Measurements from ENCODE around the gene ZNF670.

The ZNF670 gene

GRCh38 chr1:247107694-247108093 is 29.1 kb upstream of the ZNF670 start:
- Histone ChIP-seq H3K36me3 (peaks cover 11% of the 10 kb centered on the region), H3K9me3 (ENCODE audit: severe bottlenecking) (peaks cover 4% of the 10 kb centered on the region), H3K4me3 (ENCODE audit: low read depth, low read length) (no peak overlapping the region), H3K27ac (no peak overlapping the region), H3K27me3 (ENCODE audit: insufficient read depth, low read depth, severe bottlenecking) (no peaks in the 10 kb centered on the region)
- no peak for DNase-seq
- TF ChIP-seq CTCF (IDR thresholded peaks at IDR 0.05; ENCODE audit: low read depth, low read length), result no peak

- Histone ChIP-seq H3K4me3 (ENCODE audit: low read depth, low read length) (no peak overlapping the region), H3K27ac (no peak overlapping the region), H3K9me3 (ENCODE audit: severe bottlenecking) (peaks cover 17% of the 10 kb centered on the region), H3K27me3 (ENCODE audit: insufficient read depth, low read depth, severe bottlenecking) (no peaks in the 10 kb centered on the region), H3K36me3 (peaks cover 28% of the 10 kb centered on the region)
- DNase-seq, result no peak
- TF ChIP-seq CTCF (IDR thresholded peaks at IDR 0.05; ENCODE audit: low read depth, low read length), result no peak
Measured at GRCh38 chr1:247105966-247106365, 27.4 kb upstream of the ZNF670 start.

GRCh38 chr1:247104965-247105364 is 26.4 kb upstream of the ZNF670 start:
- DNase-seq, result no peak
- TF ChIP-seq CTCF (IDR thresholded peaks at IDR 0.05; ENCODE audit: low read depth, low read length), result no peak
- H3K9me3 ChIP-seq (ENCODE audit: severe bottlenecking), result peaks cover 25% of the 10 kb centered on the region
- peak overlapping the region; percentile 62 for H3K27ac ChIP-seq
- peaks cover 38% of the 10 kb centered on the region for H3K36me3 ChIP-seq
- peak overlapping the region; percentile 97 for H3K4me3 ChIP-seq (ENCODE audit: low read depth, low read length)
- H3K27me3 ChIP-seq (ENCODE audit: insufficient read depth, low read depth, severe bottlenecking), result no peaks in the 10 kb centered on the region

GRCh38 chr1:247103859-247104591 is 25.4 kb upstream of the ZNF670 start, which contains the start of gene ZNF669:
TSS of gene ZNF669 (minus strand) at chr1:247104356. CDS start at chr1:247104199, 157 bp downstream.
- Histone ChIP-seq H3K27ac (peak within 1 kb of the TSS; percentile 93), H3K36me3 (peaks cover 48% of the 10 kb centered on the region), H3K9me3 (ENCODE audit: severe bottlenecking) (peaks cover 25% of the 10 kb centered on the region), H3K27me3 (ENCODE audit: insufficient read depth, low read depth, severe bottlenecking) (no peaks in the 10 kb centered on the region), H3K4me3 (ENCODE audit: low read depth, low read length) (peak within 1 kb of the TSS; percentile 97)
- peak; percentile 99 for DNase-seq
- no peak for TF ChIP-seq CTCF (IDR thresholded peaks at IDR 0.05; ENCODE audit: low read depth, low read length)

- TF ChIP-seq CTCF (IDR thresholded peaks at IDR 0.05; ENCODE audit: low read depth, low read length), result no peak
- Histone ChIP-seq H3K27me3 (ENCODE audit: insufficient read depth, low read depth, severe bottlenecking) (no peaks in the 10 kb centered on the region), H3K27ac (no peak overlapping the region), H3K9me3 (ENCODE audit: severe bottlenecking) (peaks cover 25% of the 10 kb centered on the region), H3K36me3 (peaks cover 64% of the 10 kb centered on the region), H3K4me3 (ENCODE audit: low read depth, low read length) (no peak overlapping the region)
- DNase-seq, result no peak
Measured at GRCh38 chr1:247102381-247102780, 23.8 kb upstream of the ZNF670 start.

All from WERI-Rb-1 (cell line).